Endothelial cell of umbilical vein (primary cell): ENCODE data around the gene NIN.

Experiments
- MYC ChIP-seq: IDR thresholded peaks from one replicate; pipeline ENCODE4 v1.6.1; 2011; ENCODE audit warnings: mild to moderate bottlenecking, low read depth, low read length
- POLR2A ChIP-seq: IDR thresholded peaks from 2 replicates; pipeline ENCODE4 v1.6.1; 2012; ENCODE audit warnings: low read depth, mild to moderate bottlenecking, control low read depth, low read length
- TF ChIP-seq, protein P1 (sequence below), 2 donors: IDR thresholded peaks; 1 replicate in 1 of 2; 2 replicates in 1 of 2; pipeline ENCODE4 v1.5.1; 2011; ENCODE audit warnings: low read length in 2 of 2, mild to moderate bottlenecking in 2 of 2, moderate library complexity in 2 of 2, control low read depth in 1 of 2, inconsistent platforms in 1 of 2, low read depth in 1 of 2; ENCODE audit not compliant: insufficient read depth in 1 of 2; ENCODE audit errors: extremely low read depth in 1 of 2
- TF ChIP-seq, protein P2 (sequence below): IDR thresholded peaks from 2 replicates; pipeline ENCODE4 v1.6.1; 2011; ENCODE audit not compliant: insufficient read depth, insufficient read length

DNA sequence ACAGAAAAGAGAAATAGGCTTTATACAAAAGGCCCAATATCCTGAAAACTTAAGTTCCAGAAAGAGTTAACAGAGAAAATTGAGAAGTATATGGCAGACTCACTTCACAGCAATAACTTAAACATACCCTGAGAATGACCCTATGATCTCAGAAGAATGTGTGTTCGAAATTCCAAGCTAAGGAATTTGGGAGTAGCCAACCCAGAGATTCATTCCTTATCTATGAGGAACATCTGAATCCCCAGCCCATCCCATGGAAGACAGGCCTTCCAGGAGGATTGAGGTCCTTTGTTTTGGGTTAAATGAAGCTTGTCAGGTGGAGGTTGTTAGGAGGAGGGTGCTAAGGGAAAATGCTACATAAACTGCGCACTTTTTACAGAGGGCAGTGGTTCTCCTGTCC lies 155.4 kb downstream of the NIN start:
- TF ChIP-seq POLR2A, result no peak
- TF ChIP-seq, protein P1, sequence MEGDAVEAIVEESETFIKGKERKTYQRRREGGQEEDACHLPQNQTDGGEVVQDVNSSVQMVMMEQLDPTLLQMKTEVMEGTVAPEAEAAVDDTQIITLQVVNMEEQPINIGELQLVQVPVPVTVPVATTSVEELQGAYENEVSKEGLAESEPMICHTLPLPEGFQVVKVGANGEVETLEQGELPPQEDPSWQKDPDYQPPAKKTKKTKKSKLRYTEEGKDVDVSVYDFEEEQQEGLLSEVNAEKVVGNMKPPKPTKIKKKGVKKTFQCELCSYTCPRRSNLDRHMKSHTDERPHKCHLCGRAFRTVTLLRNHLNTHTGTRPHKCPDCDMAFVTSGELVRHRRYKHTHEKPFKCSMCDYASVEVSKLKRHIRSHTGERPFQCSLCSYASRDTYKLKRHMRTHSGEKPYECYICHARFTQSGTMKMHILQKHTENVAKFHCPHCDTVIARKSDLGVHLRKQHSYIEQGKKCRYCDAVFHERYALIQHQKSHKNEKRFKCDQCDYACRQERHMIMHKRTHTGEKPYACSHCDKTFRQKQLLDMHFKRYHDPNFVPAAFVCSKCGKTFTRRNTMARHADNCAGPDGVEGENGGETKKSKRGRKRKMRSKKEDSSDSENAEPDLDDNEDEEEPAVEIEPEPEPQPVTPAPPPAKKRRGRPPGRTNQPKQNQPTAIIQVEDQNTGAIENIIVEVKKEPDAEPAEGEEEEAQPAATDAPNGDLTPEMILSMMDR (IDR thresholded peaks at IDR 0.05; ENCODE audit: extremely low read depth in 1 of 2, insufficient read depth in 1 of 2, low read depth in 1 of 2, low read length in 2 of 2), result no peak
- TF ChIP-seq, protein P2, sequence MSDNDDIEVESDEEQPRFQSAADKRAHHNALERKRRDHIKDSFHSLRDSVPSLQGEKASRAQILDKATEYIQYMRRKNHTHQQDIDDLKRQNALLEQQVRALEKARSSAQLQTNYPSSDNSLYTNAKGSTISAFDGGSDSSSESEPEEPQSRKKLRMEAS, result no peak
- TF ChIP-seq MYC, result no peak
